CD4-positive, alpha-beta T cell treated with Interleukin-2 at 100 ng/mL for 4 hours (primary cell): ENCODE data around the gene HERC5.

Source experiments
- DNase-seq: peaks from one replicate; pipeline ENCODE4 v3.0.0-alpha.2; 2020; ENCODE audit warnings: low spot score

The HERC5 gene

DNA sequence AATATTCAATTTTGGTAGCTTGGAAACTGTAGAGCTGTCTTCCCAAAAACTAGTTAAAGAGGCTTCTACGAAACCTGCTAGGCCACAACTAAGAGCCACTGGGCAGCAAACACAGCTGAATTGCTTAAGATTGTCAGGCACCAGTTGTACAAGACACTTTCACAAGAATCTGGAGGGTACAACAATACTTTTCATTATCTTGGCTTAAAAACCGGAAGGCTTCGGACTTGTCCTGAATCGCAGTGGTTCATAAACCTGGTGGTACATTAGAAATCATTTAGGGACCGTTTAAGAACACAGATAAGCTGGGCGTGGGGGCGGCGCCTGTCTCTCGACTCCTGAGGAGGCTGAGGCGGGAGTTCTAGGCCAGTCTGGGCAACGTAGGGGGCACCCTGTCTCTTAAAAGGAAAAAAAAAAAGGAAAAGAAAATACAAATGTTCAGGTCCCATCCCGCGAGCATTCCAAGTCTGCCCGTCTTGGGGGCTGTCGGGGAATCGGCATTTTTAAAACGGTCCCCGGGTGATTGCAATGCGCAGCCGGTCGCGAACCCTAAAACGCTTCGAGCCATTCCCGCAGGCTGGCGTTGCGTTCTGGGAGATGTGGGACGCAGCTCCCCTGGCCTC, 65.9 kb downstream of the HERC5 start:
- DNase-seq, result no peak

DNA sequence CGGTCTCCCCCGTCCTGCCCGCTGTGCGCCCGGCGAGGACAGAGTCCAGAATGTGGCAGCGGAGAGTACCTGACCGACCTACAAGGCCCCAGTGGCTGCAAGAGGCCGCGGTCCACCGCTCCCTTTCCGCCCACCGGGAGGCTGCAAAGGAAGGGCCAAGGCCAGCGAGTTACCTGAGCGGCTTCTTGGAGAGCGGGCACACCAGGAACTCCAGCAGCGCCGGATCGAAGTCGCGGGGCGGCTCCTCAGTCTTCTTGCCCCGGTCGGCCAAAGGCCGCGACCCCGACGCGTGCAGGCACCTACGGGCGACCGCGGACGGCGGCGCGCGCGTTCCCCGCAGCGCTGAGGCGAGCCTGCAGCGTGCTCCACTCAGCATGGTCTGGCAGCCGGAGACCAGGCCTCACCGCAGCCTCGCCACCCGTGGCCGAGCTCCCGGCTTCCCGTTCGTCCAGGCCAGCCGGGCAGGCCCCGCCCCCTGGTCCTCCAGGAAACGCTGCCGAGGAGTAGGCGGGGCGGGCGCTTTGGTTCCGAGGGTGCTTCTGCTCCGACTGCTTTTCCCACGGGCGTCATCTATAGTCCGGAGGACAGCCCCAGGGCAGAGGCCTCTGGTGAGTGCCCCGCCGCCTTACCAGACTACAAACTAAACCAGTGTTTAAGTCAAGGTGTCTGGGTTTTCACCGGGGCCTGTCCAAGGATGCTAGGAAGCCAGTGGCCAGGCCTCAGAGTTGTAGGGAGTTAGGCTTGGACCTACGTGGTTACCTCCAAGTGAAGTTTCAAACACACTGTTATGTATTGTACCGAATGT, 66.6 kb downstream of the HERC5 start, which contains the start of gene PYURF:
TSS of gene PYURF (minus strand) at position 452 of the 805 bp plus-strand sequence. CDS start at position 376, 76 bp downstream.
- peak; percentile 73 for DNase-seq

DNA sequence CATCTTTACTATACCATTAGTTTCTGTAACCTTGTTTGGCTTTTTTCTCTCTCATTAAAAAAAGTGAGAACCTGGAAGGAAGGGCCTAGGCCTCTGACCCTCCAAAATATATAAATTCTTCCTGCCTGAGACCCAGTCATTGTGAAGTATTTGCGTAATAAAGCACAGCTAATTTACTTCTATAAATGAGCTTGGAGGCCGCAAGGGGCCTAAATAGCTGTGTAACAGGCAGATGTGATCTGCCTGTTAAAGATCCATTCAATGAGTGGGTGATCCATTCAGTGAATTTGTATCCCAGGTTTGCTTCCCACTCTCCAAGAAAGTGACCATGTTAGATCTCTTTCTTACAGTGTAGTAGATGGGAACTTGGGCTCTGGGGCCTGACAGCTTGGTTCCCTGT, 67.3 kb downstream of the HERC5 start:
- no peak for DNase-seq

DNA sequence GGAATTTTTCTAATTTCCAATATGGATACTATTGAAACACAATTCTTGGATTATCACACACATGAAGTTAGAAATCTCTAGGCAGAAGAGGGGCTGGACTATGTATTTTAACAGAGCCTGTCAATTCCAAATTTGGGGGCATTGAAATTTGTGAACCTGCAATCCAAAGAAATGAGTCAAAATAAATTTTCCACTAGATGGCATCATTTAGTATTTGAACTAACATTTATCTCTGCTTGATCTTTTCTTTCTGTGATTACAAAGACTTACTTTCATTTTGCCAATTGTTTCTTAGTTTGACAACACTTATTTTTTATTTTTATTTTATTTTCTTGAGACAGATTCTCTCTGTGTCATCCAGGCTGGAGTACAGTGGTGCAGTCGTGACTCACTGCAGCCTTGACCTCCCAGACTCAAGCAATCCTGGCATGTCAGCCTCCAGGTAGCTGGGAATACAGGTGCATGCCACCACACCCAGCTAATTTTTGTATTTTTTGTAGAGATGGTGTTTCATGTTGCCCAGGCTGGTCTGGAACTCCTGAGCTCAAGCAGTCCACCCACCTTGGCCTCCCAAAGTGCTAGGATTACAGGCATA, 69.4 kb downstream of the HERC5 start:
- peak; percentile 38 for DNase-seq

DNA sequence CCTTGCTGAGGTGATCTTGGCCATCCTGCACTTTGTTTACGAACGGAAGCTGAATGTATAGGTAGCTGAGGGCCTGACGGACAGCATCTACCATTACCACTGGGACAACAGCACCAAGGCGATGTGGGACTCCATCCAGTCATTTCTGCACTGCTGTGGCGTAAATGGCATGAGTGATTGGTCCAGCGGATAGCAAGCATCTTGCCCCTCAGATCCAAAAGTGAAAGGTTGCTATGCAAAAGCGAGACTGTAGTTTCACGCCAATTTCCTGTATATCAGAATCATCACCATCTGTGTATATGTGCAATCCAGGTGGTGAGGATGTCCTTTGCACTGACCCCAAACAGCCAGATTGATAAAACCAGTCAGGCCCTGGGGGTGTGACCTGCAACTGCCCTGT, 70.9 kb downstream of the HERC5 start:
- DNase-seq, result no peak

DNA sequence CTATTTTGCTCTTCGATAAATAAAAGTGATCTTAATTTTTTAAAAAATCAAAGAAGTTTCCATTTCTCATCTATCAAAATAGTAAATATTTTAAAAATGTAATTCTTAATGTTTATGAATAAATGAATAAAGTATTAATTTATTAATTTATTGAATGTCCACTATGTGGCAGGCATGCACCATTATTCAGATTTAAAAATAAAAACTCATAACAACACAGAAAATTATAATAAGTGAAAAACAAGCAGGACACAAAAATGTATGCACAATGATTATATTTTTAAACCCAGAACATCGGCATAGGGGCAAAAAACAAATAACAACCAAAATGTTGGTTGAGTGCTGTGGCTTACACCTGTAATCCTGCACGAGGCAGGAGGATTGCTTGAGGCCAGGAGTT, 71.9 kb downstream of the HERC5 start:
- DNase-seq, result no peak

DNA sequence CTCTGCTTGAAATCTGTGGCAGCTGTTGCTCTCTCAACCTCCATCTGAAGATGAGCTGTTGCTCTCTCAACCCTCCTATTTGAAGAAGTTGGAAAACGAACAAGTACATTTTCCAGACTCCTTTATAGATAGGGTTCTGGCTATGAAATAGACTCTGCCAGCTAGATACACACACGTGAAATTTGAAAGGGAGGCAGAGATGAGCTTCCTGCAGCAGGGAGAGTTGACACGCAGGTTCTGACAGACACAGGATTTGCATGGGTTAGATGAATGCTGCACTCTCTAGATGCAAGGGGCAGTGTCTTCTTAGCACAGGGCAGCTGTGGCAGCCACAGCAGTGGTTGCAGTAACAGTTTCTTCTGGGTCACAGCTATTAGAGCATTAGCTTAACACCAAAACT, 74.6 kb downstream of the HERC5 start:
- DNase-seq, result no peak

DNA sequence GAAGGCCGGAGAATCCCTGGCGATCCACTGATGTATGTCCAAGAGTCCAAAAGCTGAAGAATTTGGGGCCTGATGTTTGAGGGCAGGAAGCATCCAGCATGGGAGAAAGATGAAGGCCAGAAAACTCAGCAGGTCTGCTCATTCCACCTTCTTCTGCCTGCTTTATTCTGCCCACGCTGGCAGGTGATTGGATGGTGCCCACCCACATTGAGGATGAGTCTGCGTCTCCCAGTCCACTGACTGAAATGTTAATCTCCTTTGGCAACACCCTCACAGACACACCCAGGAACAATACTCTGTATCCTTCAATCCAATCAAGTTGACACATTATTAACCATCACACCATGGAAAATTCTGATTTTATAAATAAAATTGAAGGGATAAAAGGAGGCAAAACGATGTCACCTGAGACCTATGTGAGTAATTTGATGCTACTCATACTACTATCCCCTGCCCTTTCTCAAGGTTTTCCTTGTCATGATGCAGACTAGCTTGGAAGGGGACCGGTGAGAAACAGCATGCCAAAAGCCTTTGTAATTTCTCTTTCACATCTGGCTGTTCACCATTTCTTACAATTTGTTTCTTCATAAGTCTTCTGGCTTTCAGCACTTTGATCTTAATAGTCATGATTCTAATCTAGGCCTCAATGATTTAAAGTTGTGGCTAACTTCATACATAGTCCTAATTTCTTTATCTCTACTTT, 76.3 kb downstream of the HERC5 start:
- no peak for DNase-seq

DNA sequence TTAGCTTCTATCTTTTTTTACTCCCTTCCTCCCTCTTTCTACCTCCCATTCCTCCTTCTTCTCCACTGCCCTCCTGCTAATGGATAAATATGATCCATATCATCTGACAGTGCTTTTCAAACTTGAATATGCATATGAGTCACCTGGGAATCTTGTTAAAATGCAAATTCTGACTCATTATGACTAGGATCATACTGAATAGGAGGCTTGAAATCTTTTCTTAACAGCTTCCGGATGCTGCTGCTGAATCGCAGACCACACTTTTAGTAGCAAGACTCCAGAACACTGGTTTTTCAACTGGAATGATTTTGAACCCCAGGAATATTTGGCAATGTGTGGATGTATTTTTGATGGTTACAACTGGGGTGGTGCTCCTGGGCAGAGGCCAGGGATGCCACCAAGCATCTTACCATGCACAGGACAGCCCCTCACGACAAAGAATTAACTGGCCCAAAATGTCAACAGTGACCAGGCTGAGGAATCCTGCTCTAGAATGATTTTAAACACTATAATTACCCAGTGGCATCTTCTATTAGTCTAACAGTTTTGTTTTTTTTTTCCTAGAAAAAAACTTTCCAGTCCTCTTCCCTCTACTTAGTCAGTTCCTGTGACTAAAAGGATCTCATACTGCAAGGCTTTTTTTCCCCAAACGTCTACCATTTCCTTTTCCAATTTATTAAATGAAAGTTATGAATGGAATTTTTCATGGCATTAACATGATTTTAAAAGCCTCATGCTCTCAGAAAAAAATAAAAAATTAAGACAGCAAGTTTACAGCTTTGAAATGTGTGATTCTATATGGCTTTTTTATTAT, 77.2 kb downstream of the HERC5 start:
- DNase-seq, result no peak

DNA sequence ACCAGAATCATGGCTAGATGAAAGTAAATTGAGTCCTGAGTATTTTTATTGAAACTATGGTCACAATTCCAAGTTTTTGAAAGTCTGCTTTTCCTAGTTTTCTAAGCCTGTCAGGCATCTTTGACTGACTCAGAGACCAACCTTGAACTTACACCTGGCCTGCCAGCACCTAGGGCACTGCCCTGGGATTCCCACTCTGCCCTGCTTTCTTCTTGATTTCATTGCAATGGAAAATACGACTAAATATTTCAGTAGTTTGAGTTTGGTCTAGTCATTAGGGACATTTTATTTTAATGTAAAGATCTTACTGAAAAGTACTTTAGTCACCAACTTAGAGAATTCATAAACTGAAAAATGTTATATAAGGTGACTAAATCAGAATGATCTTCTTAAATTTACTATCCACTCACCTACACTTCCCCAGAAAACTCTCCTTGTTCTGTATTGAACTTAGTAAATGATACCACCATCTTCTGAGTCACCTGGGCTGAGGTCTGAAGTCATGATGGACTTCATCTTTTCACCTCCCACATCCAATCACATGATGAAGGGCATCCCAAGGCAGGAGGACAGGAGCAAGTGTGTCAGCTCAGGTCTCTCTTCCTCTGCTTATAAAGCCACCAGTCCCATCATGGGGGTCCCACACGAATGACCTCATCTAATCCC, 78.3 kb downstream of the HERC5 start:
- no peak for DNase-seq

DNA sequence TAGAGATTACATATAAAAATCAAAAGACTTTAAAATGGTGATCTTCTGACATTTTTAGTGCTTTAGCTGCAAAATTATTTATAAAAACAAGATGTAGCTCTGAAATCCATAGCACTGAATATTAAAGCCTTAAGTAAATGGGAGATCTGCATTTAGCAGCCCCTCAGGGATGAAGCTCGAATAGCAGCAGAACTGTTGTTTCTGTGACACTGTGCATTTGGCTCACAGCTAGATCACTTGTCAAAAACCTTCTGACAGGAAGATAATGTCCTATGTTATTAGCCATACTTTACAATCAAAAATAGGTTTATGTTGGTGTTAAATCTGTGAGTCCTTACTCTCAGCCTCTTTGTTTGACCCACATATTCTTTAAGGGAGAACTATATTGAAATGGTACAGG, 80.8 kb downstream of the HERC5 start:
- no peak for DNase-seq

DNA sequence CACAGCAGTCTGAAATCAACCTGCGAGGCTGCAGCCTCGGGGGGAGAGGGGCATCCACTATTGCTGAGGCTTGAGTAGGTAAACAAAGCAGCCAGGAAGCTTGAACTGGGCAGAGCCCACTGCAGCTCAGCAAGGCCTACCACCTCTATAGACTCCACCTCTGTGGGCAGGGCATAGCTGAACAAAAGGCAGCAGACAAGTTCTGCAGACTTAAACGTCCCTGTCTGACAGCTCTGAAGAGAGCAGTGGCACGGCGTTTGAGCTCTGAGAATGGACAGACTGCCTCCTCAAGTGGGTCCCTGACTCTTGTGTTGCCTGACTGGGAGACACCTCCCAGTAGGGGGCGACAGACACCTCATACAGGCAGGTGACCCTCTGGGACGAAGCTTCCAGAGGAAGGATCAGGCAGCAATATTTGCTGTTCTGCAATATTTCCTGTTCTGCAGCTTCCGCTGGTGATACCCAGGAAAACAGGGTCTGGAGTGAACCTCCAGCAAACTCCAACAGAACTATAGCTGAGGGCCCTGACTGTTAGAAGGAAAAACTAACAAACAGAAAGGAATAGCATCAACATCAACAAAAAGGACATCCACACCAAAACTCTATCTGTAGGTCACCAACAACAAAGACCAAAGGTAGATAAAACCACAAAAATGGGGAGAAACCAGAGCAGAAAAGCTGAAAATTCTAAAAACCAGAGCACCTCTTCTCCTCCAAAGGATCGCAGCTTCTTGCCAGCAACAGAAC, 82.6 kb downstream of the HERC5 start:
- DNase-seq, result peak; percentile 80

DNA sequence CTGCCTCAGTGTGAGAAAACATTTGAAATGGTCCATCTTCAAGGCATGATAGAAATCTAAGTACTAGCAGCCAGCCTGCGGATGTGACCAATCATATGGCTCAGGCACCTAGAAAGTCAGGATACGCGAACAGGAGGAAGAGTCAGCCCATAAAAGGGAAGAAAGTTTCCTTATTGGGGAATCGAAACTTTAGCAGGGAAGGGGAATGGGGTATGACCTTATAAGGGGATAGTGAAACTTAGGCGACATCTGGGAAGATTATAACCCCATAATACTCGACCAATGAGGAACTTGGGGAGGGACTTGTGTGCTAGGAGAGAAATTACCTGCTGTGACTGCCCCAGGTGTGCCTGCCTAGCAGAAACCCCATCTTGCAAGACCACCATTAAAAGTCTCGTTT, 92.9 kb downstream of the HERC5 start:
- no peak for DNase-seq
